SK-N-DZ (cell line): ENCODE data around the gene NCAPG.
"Not testable (repeated sequence)": the region's sequence is repeated elsewhere in the genome, so short reads cannot be mapped to it uniquely, and the experiment has no call there.

Experiments used
- DNase-seq: peaks from one replicate; pipeline ENCODE4 v3.0.0-alpha.2; 2015; ENCODE audit warnings: low spot score

NCAPG gene

GRCh38 chr4:17787315-17787714 is 23.5 kb upstream of the NCAPG start:
- no peak for DNase-seq

- DNase-seq, result no peak
Observed at GRCh38 chr4:17788956-17789355, 21.8 kb upstream of the NCAPG start.

DNA sequence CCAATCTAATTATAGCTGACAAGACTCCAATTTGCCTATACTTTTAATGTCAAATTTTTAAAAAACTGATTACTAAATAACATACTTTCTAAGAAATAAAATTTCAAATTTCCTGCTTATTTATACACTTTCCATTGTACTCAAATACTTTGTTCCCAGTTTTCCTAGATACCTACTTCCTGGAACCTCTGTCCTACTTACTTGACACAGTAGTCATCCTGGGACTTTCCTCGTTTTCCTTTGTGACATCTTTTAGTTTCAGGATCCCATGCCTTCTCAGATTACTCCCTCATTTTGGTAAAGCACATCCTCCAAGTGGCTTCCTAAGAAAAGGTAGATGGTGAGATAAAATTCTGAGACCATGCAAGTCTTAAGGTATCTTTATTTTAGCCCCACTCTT is 16.0 kb upstream of the NCAPG start:
- DNase-seq, result no peak

DNA sequence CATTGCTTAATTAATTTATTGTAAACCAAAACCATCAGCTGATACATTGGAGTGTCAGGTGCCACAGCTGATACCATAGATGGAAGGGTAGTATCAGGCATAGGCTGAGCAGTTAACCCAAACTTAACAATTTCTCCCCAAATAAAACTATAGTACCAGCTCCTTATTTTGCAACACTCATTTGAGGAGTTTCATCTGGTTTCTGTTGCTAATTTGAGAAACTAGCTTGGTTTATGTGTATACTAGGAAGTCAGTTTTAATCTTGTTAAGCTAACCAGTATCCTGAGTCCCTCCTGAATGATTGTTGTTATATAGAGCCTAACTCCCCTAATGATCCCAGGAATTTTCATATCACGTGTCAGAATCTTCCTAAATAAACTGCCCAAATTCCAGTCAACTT is 13.0 kb upstream of the NCAPG start:
- DNase-seq, result no peak

DNA sequence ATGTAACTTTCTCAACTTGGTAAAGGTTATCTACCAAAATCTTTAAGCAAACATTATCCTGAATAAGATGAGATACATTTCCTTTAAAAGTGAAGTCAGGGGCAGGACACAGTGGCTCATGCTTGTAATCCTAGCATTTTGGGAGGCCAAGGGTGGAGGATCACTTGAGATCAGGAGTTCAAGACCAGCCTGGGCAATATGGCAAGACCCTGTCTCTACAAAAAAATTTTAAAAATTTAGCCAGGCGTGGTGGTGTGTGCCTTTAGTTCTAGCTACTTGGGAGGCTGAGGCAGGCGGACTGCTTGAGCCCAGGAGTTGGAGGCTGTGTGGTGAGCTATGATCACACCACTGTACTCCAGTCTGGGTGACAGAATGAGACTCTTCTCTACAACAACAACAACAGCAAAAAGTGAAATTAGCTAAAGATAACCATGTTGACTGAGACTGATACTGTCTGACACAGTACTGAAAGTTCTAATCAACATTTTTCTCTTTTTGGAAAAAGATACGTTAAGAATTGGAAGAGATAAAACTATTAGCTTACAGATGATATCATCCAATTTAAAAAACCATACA is 5.1 kb upstream of the NCAPG start:
- DNase-seq, result no peak

GRCh38 chr4:17807446-17807845 is 3.3 kb upstream of the NCAPG start:
- no peak for DNase-seq

GRCh38 chr4:17809667-17810066 is 1.1 kb upstream of the NCAPG start:
- no peak for DNase-seq

- DNase-seq, result no peak
Observed at GRCh38 chr4:17811078-17811603, 362 bp downstream of the NCAPG start.

DNA sequence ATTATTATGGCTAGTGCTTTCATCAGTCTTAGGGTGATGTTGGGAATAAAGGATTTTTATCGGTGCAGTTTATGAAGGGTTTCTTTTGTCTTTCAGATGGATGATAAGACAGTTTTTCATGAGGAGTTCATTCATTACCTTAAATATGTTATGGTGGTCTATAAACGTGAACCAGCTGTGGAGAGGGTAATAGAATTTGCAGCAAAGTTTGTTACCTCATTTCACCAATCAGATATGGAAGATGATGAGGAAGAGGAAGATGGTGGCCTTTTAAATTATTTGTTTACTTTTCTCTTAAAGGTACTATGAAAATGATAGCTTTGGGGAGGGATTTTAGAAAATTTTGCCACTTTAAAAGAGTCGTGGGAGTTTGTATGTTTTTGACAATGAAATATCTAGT is 1.3 kb downstream of the NCAPG start:
- no peak for DNase-seq

DNA sequence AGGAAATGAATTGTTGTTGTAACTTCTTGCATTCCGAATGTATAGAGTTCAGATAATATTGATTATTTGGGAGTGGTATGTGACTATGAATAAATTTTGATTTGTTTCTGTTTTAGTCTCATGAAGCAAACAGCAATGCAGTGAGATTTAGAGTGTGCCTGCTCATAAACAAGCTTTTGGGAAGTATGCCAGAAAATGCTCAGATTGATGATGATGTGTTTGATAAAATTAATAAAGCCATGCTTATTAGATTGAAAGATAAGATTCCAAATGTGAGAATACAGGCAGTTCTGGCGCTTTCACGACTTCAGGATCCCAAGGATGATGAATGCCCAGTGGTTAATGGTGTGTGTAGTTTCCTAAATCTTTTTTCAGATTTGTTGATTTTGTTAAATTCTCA is 2.0 kb downstream of the NCAPG start:
- no peak for DNase-seq

DNA sequence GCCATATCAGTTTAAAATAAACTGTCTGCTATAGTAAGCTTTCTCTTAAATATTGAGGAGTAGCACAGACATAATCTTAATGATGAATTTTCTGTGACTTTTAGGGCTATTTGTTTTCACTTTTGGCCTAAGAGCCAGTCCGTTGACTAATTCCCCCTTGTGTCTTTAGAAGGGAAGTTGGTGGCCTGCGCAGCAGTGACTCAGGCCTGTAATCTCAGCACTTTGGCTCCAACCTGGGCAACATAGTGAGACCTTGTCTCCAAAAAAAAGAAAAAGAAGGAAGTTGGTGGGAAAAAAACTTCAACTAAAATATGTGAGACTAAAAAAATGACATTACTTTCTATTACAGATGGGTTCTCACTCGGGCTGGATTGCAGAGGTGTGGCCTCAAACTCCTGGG is 3.4 kb downstream of the NCAPG start:
- no peak for DNase-seq

GRCh38 chr4:17816142-17816541 is 5.4 kb downstream of the NCAPG start:
- DNase-seq, result no peak

DNA sequence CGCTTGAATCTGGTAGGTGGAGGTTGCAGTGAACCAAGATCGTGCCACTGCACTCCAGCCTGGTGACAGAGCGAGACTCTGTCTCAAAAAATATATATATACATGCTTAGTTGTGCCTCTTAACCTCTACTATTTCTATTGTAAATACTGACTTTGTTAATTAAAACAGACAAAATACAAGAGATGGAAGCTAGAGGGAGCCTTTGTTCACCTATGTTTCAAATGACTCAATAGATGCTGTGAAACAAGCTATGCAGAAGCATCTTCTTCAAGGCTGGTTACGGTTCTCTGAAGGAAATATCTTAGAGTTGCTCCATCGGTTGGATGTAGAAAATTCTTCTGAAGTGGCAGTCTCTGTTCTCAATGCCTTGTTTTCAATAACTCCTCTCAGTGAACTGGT is 6.2 kb downstream of the NCAPG start:
- DNase-seq, result peak; percentile 18

DNA sequence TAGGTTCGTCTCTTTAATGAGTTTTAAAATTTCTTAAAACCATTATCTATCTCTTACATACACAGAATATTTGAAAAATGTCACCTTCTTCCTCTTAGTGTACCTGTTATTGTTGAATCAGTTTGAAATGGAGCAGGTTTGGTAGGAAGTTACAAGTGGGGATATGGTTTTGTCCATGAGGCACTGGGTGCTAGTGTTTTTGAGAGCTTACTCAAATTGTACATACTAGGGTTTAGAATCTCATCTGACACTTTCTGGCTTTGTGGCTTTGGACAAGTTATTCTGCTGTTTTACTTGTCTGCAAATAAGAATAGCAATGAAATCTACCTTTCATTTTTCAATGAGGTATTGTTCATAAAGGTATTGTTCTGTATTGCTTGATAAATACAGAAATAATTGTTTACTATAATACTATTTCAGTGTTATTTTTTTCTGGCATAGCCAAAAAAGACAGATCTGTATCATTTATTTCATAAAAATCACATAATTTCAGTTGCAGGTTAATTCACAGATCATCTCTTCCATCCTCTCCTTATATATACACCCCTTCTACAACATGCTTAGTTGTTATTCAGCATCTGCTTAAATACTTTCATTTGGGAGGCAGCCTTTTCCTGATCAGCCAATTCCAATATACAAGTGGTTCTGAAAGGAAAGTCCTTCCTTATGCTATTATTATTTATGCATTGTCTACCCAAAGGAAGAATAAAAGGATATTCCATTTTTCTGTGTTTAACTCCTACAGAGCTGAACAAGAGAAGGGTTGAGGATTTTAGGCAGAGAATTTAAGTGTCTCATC is 13.3 kb downstream of the NCAPG start:
- no peak for DNase-seq

DNA sequence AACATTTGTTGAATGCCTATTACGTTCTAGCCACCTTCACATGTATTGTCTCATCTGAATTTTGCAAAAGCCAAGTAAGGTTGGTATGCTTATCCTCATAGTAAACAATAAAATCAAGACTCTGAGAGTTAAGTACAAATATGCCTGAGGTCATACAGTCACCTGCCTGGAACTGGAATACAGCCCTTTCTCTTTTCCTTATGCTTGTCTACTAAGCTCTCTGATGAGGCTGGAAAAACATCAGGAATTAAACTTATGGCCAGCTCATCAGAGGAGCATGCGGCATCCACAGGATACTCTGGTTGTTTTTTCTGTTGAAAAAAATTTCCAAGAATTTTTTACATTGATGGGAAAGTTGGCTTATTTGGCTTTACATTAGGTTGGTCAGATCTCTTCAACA is 35.5 kb downstream of the NCAPG start:
- DNase-seq, result no peak

DNA sequence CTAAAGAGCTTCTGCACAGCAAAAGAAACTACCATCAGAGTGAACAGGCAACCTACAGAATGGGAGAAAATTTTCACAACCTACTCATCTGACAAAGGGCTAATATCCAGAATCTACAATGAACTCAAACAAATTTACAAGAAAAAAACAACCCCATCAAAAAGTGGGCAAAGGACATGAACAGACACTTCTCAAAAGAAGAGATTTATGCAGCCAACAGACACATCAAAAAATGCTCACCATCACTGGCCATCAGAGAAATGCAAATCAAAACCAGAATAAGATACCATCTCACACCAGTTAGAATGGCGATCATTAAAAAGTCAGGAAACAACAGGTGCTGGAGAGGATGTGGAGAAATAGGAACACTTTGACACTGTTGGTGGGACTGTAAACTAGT is 39.5 kb downstream of the NCAPG start:
- not testable (repeated sequence) for DNase-seq

GRCh38 chr4:17851959-17852358 is 41.2 kb downstream of the NCAPG start:
- no peak for DNase-seq

- no peak for DNase-seq
Observed at GRCh38 chr4:17854036-17854435, 43.3 kb downstream of the NCAPG start.

DNA sequence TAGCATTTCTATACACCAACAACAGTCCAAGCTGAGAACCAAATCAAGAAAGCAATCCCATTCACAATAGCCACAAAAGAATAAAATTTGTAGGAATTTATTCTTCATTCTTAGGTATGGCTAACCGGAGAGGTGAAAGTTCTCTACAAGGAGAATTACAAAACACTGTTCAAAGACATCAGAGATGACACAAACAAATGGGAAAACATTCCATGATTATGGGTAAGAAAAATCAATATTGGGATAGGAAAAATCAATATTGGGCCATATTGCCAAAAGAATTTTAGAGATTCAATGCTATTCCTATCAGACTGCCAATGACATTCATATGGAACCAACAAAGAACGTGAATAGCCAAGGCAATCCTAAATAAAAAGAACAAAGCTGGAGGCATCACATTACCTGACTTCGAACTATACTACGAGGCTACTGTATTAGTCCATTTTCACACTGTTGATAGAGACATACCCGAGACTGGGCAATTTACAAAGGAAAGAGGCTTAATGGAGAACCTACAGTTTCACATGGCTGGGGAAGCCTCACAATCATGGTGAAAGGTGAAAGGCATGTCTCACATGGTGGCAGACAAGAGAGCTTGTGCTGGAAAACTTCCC is 49.1 kb downstream of the NCAPG start:
- no peak for DNase-seq

DNA sequence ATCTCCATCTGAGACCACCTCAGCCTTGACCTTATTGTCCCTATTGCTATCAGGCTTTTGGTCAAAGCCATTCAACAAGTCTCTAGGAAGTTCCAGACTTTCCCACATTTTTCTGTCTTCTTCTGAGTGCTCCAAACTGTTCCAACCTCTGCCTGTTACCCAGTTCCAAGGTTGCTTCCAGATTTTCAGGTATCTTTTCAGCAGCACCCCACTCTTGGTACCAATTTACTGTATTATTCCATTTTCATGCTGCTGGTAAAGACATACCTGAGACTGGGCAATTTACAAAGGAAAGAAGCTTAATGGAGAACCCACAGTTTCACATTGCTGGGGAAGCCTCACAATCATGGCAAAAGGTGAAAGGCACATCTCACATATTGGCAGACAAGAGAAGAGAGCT is 51.1 kb downstream of the NCAPG start:
- DNase-seq, result not testable (repeated sequence)

DNA sequence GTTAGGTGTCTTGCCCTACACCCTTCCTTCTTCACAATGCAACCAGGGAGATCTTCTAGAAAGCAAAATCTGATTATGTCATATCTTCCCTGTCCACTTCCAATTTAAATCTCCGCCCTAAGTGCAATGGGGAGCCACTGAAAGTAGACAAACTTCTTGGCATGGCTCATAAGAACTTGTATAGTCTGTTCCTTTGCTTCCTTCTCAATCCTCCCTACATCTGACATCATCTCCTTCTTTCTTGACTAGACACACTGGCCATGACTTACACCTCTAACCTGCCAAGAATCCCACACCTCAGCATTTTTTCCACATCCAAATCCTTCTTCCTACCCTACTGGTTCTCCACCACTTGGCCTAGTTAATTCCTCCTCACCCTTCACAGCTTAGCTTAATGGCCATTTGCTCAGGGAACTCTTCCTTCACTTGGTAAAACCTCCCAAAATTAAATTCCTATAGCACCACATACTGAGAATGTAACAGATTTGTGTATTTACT is 55.1 kb downstream of the NCAPG start:
- no peak for DNase-seq

- no peak for DNase-seq
Observed at GRCh38 chr4:17866810-17867209, 56.0 kb downstream of the NCAPG start.

- no peak for DNase-seq
Observed at GRCh38 chr4:17867276-17867675, 56.5 kb downstream of the NCAPG start.
